Muscle of arm (tissue), 12 donors: Measurements from ENCODE around the gene IL10. TPM values are rescaled to one million over a fixed set of nuclear protein-coding genes. Genes with fewer than 3 reads are reported as not detected.
"Not testable (repeated sequence)": the region's sequence is repeated elsewhere in the genome, so short reads cannot be mapped to it uniquely, and the experiment has no call there.

Source experiments
- DNase-seq: peaks from one replicate; pipeline ENCODE4 v3.0.0-alpha.2; 2013
- polyA plus RNA-seq, 12 donors: library from polyadenylated mRNA; unstranded; fragments of 120-200 nt; gene quantifications; one replicate each; pipeline ENCODE4 v1.2.1, GENCODE V29; 2013; ENCODE audit not compliant: insufficient read length in 12 of 12

Gene IL10
- polyA plus RNA-seq, 12 donors = 0.14 to 1.2 (median 0.49) TPM; not detected in 3

- DNase-seq = no peak
These were observed 22.1 kb upstream of the IL10 start for GRCh38 chr1:206794294-206794908.

GRCh38 chr1:206793620-206794019, 21.3 kb upstream of the IL10 start:
- no peak for DNase-seq

GRCh38 chr1:206792939-206793607, 20.8 kb upstream of the IL10 start:
- no peak for DNase-seq

GRCh38 chr1:206790502-206791250, 18.4 kb upstream of the IL10 start:
- no peak for DNase-seq

- DNase-seq = no peak
These were observed 16.3 kb upstream of the IL10 start for GRCh38 chr1:206788487-206789050.

- DNase-seq = no peak
These were observed 15.6 kb upstream of the IL10 start for GRCh38 chr1:206787891-206788290.

- DNase-seq = no peak
These were observed 14.1 kb upstream of the IL10 start for GRCh38 chr1:206786212-206786886.

GRCh38 chr1:206785182-206785765, 13.0 kb upstream of the IL10 start:
- DNase-seq = no peak

GRCh38 chr1:206784471-206784903, 12.2 kb upstream of the IL10 start:
- DNase-seq = no peak

GRCh38 chr1:206783506-206783905, 11.2 kb upstream of the IL10 start:
- DNase-seq = no peak

- DNase-seq = no peak
These were observed 10.2 kb upstream of the IL10 start for GRCh38 chr1:206782448-206782847.

GRCh38 chr1:206779638-206780037, 7.3 kb upstream of the IL10 start:
- DNase-seq = no peak

- not testable (repeated sequence) for DNase-seq
These were observed 6.6 kb upstream of the IL10 start for GRCh38 chr1:206778911-206779310.

- DNase-seq = no peak
These were observed 5.7 kb upstream of the IL10 start for GRCh38 chr1:206778031-206778430.

- no peak for DNase-seq
These were observed 3.9 kb upstream of the IL10 start for GRCh38 chr1:206776229-206776628.

- no peak for DNase-seq
These were observed 1.8 kb upstream of the IL10 start for GRCh38 chr1:206774093-206774492.

- no peak for DNase-seq
These were observed 979 bp downstream of the IL10 start for GRCh38 chr1:206771338-206771692.

- no peak for DNase-seq
These were observed 1.6 kb downstream of the IL10 start, which contains the start of gene IL19 for GRCh38 chr1:206770531-206771337. Gene IL19, plus strand, starts transcription at chr1:206770773. Its CDS starts 65,890 bp downstream, at chr1:206836663.

- no peak for DNase-seq
These were observed 3.0 kb downstream of the IL10 start for GRCh38 chr1:206769304-206769731.

GRCh38 chr1:206768472-206769303, 3.6 kb downstream of the IL10 start:
- DNase-seq = no peak
